ENCODE results near the gene ING5.

The ING5 gene

DNA sequence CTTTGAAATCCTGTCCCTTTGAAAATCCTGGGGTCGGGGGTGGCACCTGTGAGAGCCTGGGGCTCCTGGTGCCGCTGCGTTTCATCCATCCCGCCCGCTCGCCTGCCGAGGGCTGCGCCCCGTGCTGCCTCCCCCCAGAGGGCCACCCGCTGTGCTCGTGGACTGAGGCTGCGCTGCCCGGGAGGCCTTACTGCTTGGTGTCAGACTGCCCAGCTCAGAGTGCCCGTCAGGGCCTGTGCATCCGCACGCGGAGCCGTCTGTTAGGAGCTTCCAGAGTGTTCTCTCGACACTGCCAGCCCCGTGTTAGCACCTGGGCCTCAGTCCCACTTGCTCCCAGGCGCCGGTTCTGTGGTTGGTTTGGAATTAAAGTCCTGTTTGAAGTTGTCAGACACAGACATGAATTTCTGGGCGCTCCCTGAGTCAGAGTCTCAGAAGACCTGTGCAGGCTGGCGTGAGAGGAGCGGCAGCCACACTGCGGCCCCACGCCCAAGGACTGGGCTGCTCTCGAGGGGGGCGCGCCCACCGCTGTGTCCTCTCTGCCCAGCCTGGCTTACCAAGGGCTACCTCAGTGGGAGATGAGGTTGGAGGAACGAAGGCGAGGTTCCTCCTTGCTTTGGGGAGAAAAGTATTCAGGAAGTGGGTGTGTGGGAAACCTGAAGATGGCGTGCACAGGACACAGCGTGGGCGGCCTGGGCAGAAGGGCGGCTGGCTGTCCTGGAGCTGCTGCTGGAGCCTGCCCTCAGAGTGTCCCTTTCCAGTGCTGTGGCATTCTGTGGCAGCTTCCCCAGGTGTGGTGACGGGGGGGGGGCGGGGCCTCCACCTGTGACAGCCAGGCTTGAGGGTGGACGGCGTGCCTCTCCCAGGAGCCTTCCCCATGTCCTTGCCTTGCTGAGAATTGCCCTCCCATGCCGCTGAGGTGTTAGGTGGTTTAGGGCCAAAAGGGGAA is 29.3 kb upstream of the ING5 start:
- DNase-seq: no peak

DNA sequence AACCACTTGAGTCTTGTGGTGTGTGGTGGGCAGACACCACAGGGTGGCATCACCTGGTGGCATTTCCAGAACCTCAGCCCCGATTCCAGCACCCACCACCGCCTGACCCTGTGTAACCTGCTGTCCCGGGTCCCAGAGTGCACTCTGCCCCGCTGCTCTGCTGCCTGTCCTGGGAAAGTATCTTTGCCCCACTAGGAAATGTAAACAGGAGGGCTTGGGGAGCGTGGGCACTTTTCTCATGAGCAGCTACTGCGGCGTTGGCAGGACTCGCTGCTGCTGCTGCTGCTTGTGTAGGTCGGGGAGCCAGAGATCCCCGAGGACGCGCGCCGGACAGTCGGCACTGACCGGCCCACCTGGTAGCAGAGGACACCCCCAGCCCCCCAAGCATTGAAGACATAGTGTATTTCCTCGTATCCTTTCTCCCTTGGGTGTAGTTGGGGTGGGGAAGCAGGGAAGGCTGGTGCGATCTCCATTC is 28.6 kb upstream of the ING5 start:
- no peak for DNase-seq

DNA sequence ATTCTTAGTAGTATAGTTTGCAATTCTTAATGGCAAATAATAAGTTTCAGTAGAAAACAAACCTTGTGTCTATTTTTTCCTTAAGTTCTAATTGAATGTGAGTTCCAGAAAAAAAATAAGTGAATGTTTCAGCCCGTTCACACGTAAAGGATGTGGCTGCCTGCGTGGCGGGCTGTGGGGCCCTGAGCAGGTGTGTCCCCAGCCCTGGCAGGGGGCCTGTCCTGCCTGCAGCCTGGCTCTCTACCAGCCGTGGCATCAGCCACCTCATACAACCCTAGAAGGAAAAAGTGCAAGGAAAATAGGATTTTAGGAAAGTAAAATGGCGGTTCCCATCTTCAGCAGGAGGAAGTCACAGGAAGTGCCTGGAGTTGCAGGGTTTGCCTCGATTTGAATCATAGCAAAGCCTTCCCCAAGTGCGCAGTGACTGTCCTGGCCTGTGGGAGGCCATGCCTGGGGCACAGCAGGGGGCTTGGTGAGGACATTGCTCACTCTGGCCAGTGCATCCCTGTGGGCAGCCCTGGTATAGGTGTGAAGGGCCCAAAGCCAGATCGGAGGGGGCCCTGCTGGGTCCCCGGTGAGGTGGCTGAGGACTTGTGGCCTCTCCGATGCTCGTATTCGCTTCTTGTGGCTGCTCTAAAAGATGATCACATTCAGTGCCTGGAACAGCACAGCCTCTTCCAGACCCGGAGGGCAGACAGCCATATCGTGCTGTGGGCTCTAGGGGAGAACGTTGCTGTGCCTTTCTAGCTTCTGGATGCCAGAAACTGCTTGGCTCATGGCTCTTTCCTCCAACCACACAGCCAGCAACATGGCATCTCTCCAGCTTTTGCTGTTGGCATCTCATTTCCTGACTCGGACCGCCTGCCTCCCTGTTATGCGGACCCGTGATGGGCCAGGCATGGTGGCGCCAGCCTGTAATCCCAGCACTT is 27.8 kb upstream of the ING5 start:
- DNase-seq: no peak

- no peak for DNase-seq
Measured at GRCh38 chr2:241675885-241676284, 26.0 kb upstream of the ING5 start.

- DNase-seq: no peak
Measured at GRCh38 chr2:241676665-241677064, 25.2 kb upstream of the ING5 start.

DNA sequence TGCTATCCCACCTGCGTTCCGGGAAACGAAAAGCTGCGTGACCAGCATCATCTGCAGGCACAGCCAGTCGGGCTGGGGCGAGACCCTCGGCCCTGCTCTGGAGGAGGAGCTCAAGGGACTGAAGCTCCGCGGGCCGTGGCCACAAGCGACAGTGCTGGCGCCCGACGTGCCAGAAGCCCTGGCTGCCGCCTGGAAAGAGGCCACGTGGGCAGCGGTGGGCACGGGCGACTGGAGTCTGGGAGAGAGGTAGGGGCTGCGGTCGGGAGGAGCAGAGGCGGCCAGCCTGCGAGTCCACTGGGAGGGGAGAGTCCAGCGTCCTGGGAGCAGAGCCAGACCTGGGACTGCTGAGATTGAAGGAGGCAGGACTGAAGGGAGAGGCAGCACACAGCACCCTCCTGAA is 24.4 kb upstream of the ING5 start:
- no peak for DNase-seq

DNA sequence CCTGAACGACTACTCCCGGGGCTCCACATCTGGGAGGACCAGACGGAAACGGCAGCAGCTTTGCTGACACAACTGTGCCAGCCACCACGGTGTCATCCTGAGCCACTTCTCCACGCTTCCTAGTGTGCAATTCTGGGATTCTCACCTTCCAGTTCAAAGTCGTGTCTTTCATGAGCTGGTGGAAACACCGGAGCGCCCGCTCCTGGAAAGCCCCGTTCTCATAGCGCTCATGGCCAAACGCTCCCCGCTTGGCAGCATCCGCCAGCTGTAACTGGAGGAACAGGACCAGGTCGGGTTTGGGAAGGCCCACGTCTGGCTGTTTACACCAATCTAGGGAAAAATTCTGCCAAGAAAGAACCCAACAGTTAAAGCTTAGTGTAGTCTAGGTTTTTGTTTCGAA is 23.5 kb upstream of the ING5 start:
- no peak for DNase-seq

DNA sequence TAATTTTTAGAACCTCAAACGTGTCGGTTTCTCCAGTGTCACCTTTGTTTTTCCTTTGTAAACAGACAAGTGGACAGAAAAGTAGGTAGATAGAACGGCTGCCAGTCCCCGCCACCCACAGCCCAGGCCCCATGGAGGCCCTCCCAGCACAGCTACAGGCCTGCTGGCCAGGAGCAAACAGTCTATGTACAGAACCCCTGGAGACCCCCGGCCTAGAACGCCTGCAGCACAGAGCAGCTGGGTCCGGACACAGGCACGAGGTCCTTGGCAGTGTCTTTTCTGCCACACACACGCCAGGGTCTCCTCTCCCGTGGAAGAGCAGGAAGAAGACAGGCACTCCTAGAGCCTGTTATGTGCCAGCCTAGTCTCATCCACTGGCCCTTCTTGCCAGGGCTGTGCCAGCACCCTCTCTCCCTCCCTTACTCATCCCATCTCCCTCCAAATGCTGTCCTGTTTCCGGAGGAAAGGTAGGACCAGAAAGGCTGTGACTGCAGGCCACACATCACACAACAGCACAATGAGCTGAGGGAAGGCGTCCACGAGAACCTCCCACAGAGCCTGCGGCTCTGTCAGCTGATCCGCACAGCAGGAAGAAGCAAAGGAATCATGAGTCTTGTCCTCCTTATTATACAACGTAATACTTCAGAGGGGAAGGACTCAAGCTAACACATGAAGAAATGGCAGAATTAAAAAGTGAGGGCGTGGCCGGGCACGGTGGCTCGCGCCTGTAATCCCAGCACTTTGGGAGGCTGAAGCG is 22.9 kb upstream of the ING5 start:
- DNase-seq: no peak

DNA sequence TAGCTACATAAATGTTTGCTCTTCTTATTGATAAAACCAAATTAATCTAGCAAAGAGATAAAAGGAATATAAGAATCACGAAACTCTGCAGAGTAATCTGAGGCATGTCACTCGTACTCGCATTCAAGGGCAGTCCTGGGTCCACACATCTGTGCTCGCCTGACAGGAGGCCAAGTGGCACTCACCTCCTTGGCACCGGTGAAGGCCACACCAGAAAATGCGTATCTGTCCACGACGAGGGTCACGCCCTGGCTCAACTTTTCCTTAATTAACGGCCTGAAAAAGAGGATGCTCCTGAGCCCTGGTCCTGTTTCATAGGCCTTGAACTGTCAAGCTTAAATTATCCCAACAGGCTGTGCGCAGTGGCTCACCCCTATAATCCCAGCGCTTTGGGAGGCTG is 21.8 kb upstream of the ING5 start:
- no peak for DNase-seq

DNA sequence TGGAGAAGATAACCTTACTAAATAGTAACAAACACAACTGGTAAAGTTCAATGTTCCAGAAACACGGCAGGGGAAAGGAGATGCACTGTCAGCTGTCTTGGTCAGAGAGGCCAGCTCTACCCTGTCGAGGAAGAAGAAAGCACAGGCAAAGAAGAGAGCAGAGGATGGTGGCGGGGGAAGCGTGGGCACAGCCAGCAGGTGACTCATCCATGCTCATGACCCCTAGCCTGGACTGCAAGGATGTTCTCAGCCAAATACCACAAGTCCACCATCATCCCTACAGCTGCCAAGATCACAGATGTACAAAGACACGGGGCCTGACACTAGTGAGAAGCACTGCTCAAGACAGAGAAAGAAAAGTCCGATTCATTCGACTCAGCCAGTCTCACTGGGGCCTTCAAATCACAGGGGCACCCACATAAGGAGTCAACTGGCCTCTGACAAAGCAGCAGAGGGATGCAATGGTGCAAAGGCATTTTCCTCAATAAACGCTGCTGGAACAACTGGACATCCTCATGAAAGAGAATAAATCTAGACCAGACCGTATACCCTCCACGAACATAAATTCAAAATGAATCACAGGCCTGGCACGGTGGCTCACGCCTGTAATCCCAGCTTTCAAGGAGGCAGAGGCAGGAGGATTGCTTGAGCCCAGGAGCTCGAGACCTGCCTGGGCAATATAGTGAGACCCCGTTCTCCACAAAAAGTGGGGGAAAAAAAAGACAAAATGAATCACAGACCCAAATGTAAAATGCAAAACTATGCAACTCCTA is 20.8 kb upstream of the ING5 start:
- no peak for DNase-seq

DNA sequence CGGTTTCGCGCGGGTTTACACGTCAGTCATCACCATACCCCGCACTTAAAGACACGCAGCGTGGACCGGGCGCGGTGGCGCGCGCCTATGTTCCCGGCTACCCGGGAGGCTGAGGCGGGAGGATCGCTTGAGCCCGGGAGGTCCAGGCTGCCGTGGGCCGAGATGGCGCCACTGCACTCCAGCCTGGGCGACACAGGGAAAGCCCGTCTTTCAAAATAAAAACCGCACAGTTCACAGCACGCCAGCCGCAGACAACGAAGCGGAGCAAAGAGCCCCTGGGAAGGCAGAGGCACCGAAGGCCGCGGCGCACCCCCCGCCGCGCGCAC is 15.6 kb upstream of the ING5 start:
- DNase-seq: no peak

- DNase-seq: peak; percentile 95
Measured at GRCh38 chr2:241686650-241687425, 15.0 kb upstream of the ING5 start, which contains the start of gene DTYMK. DTYMK (minus strand) TSS chr2:241686815; CDS start chr2:241686783, 32 bp downstream.

- DNase-seq: no peak
Measured at GRCh38 chr2:241689306-241689705, 12.5 kb upstream of the ING5 start.

GRCh38 chr2:241690202-241690717 is 11.6 kb upstream of the ING5 start:
- DNase-seq: no peak

GRCh38 chr2:241692448-241692847 is 9.4 kb upstream of the ING5 start:
- DNase-seq: no peak

GRCh38 chr2:241695651-241696050 is 6.2 kb upstream of the ING5 start:
- DNase-seq: no peak

DNA sequence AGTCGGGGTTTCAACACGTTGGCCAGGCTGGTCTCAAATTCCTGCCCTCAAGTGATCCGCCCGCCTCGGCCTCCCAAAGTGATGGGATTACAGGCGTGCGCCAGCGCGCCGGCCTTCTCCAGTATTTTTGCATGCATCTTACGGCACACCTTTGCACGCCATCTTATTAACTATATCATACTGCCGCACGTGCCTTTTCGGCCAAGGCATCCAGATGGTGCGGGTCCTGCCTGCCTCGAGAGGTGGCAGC is 765 bp upstream of the ING5 start:
- no peak for DNase-seq

DNA sequence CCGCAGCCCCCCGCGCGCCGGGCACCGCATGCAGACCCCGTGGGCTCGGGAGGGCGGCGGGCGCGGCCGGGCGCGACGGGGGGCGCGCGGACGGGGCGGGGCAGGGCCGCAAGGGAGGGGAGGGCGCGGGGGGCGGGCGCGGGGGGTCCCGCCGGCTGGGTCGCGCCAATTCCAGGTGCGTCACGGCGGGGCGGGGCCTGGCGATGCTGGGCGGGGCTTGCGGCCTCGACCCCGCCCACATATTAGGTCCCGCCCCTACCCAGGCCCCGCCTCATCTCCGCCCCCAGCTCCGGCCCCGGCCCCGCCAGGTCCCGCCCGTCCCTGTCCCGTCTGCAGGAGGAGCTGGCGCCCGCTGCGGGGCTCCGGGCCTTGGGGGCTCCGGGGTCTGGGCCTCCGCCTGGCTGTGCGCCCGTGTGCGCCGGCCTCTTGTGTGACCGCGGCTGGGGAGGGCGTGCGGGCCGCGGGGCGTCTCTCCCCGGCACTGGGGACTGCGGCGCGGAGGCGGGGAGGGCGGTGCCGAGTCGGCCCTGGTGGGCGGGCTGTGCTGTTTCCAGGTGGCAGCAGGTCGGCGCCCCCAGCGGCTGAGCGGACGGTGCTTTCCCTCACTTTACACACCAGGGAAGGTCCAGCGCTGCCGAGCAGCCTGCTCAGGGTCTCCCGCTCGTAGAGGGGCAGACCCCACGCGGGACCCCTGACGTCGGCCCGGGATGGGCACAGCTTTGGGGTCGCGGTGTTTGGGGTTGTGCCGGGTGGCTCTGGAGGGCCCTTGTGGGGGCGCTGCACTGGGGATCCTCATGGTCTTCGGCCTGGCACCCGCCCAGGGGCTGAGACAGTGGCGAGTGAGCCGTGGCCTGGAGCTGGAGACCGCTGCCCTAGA is 554 bp downstream of the ING5 start:
- peak; percentile 93 for DNase-seq

- no peak for DNase-seq
Measured at GRCh38 chr2:241703032-241703604, 1.3 kb downstream of the ING5 start.

GRCh38 chr2:241706537-241706936 is 4.7 kb downstream of the ING5 start:
- DNase-seq: no peak
